HFFc6 (cell line): ENCODE data around the gene TBC1D2B. TPM values are rescaled to one million over a fixed set of nuclear protein-coding genes. Genes with fewer than 3 reads are reported as not detected.

Source experiments
- DNase-seq: peaks from one replicate; pipeline ENCODE4 v3.0.0-alpha.2; 2018
- H3K27ac Mint-ChIP-seq: 2 replicates; pipeline ENCODE4 v1.8.0; 2020; ENCODE audit warnings: mild to moderate bottlenecking, mixed read lengths
- H3K27me3 Mint-ChIP-seq: 2 replicates; pipeline ENCODE4 v1.8.0; 2021; ENCODE audit warnings: mild to moderate bottlenecking, moderate library complexity, mixed read lengths; ENCODE audit not compliant: insufficient read depth
- H3K36me3 Mint-ChIP-seq: 2 replicates; pipeline ENCODE4 v1.8.0; 2021; ENCODE audit warnings: low read depth, mixed read lengths
- H3K4me1 Mint-ChIP-seq: 2 replicates; pipeline ENCODE4 v1.8.0; 2020; ENCODE audit warnings: low read depth, mixed read lengths
- H3K4me3 Mint-ChIP-seq: 2 replicates; pipeline ENCODE4 v1.8.0; 2020; ENCODE audit warnings: mild to moderate bottlenecking, moderate library complexity, mixed read lengths
- H3K9me3 Mint-ChIP-seq: 2 replicates; pipeline ENCODE4 v1.8.0; 2020; ENCODE audit warnings: mild to moderate bottlenecking, mixed read lengths
- CTCF ChIP-seq: fragments of 200-600 bp; sonication (generic); IDR thresholded peaks from 2 replicates; pipeline ENCODE4 v1.5.0; 2021; ENCODE audit warnings: antibody characterized with exemption, mild to moderate bottlenecking
- total RNA-seq, 6 experiments: library from RNA; stranded (reverse); fragmentation: NEBNext Ultra II Directional; extraction: Animal tissue kit (Norgen Biotek cat#: 25700); gene quantifications; 2 replicates in 1 of 6; 3 replicates in 5 of 6; pipeline ENCODE4 v1.2.3, GENCODE V29; 2021

TBC1D2B gene
- total RNA-seq, 6 experiments from 2014 or later: 34.1 to 42.5 (median 38.0) TPM

- no peak for TF ChIP-seq CTCF
- Mint-ChIP-seq H3K9me3 (no peaks in the 10 kb centered on the region), H3K36me3 (peaks cover 19% of the 10 kb centered on the region; the same call in 1 of the 2 replicates), H3K27ac (peak overlapping the region; percentile 87), H3K27me3 (no peaks in the 10 kb centered on the region; the same call in 1 of the 2 replicates), H3K4me3 (no peak overlapping the region; the same call in 1 of the 2 replicates), H3K4me1 (peaks cover 74% of the 10 kb centered on the region)
- DNase-seq: no peak
Observed at GRCh38 chr15:78046796-78047341, 30.6 kb downstream of the TBC1D2B start.

GRCh38 chr15:78045189-78045588, 32.3 kb downstream of the TBC1D2B start:
- peaks cover 69% of the 10 kb centered on the region for H3K4me1 Mint-ChIP-seq
- H3K9me3 Mint-ChIP-seq: no peaks in the 10 kb centered on the region
- H3K4me3 Mint-ChIP-seq: no peak overlapping the region
- peaks cover 19% of the 10 kb centered on the region; the same call in 1 of the 2 replicates for H3K36me3 Mint-ChIP-seq
- TF ChIP-seq CTCF: no peak
- no peaks in the 10 kb centered on the region; the same call in 1 of the 2 replicates for H3K27me3 Mint-ChIP-seq
- H3K27ac Mint-ChIP-seq: peak overlapping the region; percentile 13; the same call in 1 of the 2 replicates
- no peak for DNase-seq

- TF ChIP-seq CTCF: no peak
- peaks cover 2% of the 10 kb centered on the region for H3K27me3 Mint-ChIP-seq
- peaks cover 25% of the 10 kb centered on the region for H3K36me3 Mint-ChIP-seq
- DNase-seq: peak; percentile 48
- peak overlapping the region; percentile 79 for H3K27ac Mint-ChIP-seq
- peaks cover 66% of the 10 kb centered on the region for H3K4me1 Mint-ChIP-seq
- H3K4me3 Mint-ChIP-seq: peak overlapping the region; percentile 9; the same call in 1 of the 2 replicates
- no peaks in the 10 kb centered on the region for H3K9me3 Mint-ChIP-seq
Observed at GRCh38 chr15:78044407-78045155, 32.9 kb downstream of the TBC1D2B start.

- peaks cover 3% of the 10 kb centered on the region for H3K27me3 Mint-ChIP-seq
- H3K36me3 Mint-ChIP-seq: peaks cover 34% of the 10 kb centered on the region
- TF ChIP-seq CTCF: no peak
- no peak overlapping the region for H3K27ac Mint-ChIP-seq
- no peak overlapping the region for H3K4me3 Mint-ChIP-seq
- peaks cover 39% of the 10 kb centered on the region for H3K4me1 Mint-ChIP-seq
- DNase-seq: no peak
- no peaks in the 10 kb centered on the region for H3K9me3 Mint-ChIP-seq
Observed at GRCh38 chr15:78041946-78042345, 35.6 kb downstream of the TBC1D2B start.

GRCh38 chr15:78040653-78041244, 36.8 kb downstream of the TBC1D2B start:
- peaks cover 34% of the 10 kb centered on the region for H3K36me3 Mint-ChIP-seq
- H3K4me3 Mint-ChIP-seq: no peak overlapping the region
- DNase-seq: no peak
- TF ChIP-seq CTCF: no peak
- H3K27me3 Mint-ChIP-seq: peaks cover 3% of the 10 kb centered on the region
- peak overlapping the region; percentile 58 for H3K27ac Mint-ChIP-seq
- H3K9me3 Mint-ChIP-seq: no peaks in the 10 kb centered on the region
- peaks cover 41% of the 10 kb centered on the region for H3K4me1 Mint-ChIP-seq
